Stimulated activated CD4-positive, alpha-beta T cell treated with anti-CD3 and anti-CD28 coated beads, TNF-alpha, amount 100 ng/mL, for 1 hour (primary cell): ENCODE data around the gene MYLK4.

Experiments used
- DNase-seq, 3 donors: peaks; one replicate each; pipeline ENCODE4 v3.0.0-alpha.2; 2020; ENCODE audit warnings: low read depth in 3 of 3, low spot score in 1 of 3

The MYLK4 gene

GRCh38 chr6:2634139-2634964, 116.4 kb downstream of the MYLK4 start:
- peak; percentile 46 to 90 (median 68) for DNase-seq

GRCh38 chr6:2633736-2634135, 117.0 kb downstream of the MYLK4 start:
- no peak for DNase-seq

- no peak for DNase-seq
These were observed 117.6 kb downstream of the MYLK4 start for GRCh38 chr6:2632976-2633584.

- no peak for DNase-seq
These were observed 118.4 kb downstream of the MYLK4 start for GRCh38 chr6:2632368-2632767.

DNA sequence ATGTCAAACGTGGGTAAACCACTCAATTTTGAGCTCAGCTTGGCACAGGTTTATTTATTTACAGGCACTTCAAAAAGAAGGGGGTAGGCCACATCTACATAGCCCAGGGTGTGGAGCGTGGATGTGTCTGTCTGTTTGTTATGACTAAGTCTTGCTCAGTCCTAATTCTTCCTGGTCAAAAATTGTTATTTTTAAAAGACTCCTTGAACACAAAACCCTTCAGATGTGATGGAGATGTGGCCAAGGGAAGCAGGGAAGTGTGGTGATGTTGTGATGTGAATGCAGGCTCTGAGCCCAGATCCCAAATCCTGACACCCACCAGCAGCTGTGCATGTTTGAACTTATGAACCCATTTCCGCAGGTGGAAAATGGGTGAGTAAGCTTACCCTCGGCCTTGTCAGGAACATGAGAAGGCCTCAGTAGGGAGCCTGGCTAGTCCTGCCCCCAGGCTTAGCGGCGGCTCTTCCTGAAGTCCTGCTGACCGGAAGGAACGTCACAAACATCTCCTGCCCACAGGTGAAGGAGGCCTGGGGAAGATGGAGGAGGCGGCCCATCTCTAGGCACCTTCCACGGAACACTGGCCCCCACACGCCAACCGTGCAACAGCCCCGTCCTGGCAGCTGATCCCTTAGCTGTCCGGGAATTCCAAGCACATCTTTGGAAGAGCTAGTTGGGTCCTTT, 119.7 kb downstream of the MYLK4 start:
- no peak for DNase-seq

- DNase-seq, result no peak
These were observed 120.4 kb downstream of the MYLK4 start for GRCh38 chr6:2630359-2630758.

GRCh38 chr6:2626401-2626800, 124.3 kb downstream of the MYLK4 start:
- no peak for DNase-seq

DNA sequence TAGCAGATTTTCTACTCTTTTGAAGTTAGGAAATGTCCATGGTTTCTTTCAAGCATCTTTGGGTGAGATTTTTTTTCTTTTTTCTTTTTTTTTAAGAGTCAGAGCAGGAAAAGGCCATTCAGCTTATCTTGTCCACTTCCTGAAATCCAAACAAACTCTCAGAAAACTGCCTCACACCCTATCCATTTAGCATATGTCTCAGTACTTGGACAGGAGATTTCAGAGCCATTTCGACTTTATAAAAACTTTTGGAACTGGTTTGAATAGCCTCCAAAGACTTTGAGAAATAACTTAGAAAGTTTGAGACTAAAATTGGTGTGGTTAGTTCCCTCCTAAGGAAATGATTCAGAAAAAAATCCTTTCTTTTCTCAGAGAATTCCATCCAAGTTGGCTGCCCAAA, 125.1 kb downstream of the MYLK4 start:
- DNase-seq, result no peak

- no peak for DNase-seq
These were observed 126.5 kb downstream of the MYLK4 start for GRCh38 chr6:2624177-2624576.

- no peak for DNase-seq
These were observed 127.4 kb downstream of the MYLK4 start for GRCh38 chr6:2623295-2623694.

DNA sequence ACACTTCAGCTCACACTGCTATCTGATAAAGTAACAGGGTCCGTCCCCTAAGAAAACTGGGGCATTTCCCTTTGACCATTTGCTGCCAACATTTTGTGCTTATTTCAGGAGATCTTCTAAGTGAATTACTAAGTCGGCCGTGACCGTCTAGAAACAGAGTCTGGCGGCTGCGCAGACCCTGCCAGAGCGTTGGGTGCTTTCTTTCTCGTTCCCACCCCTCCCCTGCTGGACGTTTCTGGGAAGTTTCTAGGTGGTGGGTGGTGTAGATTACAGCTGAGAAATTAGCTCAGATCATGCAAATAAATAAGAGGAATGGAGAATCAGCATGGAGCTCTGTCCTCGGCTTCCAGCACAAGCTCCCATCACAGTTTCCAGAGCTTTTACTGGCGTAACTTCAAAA, 128.1 kb downstream of the MYLK4 start:
- no peak for DNase-seq

DNA sequence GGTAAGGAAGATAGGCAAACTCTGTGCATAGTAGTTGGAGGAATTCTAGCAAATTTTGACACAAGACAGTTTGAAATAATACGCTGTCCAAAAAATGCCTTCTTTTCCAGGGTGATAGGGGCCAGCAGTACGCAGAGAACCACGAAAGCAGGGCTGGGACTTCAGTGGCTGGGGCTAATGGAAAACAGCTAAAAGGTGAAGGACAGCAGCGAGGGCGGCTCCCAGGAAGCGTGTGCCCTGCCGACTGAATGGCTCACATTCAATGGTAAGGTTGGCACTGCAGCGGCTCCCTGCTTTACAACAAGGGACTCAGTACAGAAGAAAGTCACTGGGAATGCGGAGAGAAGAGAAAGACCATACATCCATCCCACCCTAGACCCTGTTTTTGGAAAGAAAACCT, 131.1 kb downstream of the MYLK4 start:
- DNase-seq, result no peak

DNA sequence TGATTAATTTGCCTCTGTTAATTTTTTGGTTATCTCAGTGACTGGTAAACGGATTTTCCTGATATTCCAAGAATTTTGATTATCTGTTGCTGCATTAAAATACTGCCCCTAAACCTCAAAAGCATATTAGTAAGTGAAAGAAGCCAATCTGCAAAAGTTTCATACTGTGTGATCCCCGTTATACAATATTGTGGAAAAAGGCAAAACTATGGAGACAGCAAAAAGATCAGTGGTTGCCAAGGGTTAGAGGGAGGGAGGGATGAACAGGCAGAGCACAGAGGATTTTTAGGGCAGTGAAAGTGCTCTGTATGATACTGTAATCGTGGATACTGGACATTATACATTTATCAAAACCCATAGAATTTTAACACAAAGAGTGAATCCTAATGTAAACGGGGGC, 133.0 kb downstream of the MYLK4 start:
- DNase-seq, result no peak

DNA sequence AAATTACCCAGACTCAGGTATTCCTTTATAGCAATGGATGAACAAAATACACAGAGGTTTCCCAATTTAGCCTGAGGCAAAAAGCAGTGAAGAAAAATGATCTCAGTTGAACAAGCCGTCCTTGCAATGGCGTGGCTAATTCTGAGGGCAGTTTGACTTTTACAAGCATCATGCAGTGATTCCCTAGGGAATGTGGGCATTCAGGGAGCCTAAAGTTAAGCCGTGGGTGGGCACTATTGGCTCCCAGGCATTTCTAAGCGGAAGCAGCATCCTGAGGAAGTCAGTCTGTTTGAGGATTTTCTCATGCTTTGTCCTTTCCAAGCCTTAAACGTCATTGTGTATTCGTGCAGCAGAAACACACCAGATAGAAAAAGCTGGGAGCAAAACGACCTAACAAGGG, 133.9 kb downstream of the MYLK4 start:
- DNase-seq, result no peak

DNA sequence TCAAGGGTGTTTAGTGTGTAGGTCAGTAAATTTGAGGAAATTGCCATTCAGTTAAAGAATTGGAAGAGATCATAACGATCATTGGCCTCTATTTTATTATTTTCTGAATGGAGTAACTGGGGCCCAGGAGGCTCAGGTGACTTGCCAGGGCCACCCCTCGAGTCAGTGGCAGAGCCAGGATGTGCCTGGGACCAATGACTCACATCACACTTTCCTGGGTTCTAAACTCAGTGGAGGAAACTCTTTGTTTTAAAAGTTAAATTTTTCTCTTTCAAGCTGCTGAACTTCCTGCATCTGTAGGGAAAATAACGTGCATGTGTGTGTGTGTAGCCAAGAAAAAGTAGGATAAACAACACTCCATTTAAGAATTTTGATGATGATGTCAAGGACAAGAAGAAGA, 135.5 kb downstream of the MYLK4 start:
- DNase-seq, result no peak

DNA sequence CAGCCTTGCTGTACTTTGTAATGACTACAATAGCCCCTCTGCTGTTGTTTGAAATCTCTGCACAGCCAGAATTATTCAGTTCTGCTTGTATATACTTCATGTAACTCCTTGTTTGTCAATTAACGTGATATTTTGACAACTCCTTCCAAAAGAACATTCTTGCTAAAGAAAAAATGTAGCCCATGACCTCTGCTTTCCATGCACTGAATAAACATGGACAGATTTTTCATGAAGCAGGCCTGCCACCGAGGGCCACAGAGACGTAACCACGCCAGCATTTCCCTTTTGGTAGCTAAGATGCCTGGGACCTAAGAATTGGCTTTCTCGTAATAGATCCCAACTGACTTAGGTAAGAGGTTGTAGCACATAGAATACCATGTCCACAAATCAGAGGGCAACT, 135.9 kb downstream of the MYLK4 start:
- DNase-seq, result no peak

GRCh38 chr6:2614155-2614554, 136.6 kb downstream of the MYLK4 start:
- DNase-seq, result no peak
